WTC11 (cell line): ENCODE results near the gene EXO5. TPM values are rescaled to one million over a fixed set of nuclear protein-coding genes. Genes with fewer than 3 reads are reported as not detected.

Experiments used
- ATAC-seq: fragments of 200-7000 bp; cut with Tn5 transposase; 2 replicates; pipeline ENCODE4 v1.10.0; 2021; ENCODE audit warnings: mild to moderate bottlenecking, moderate library complexity
- CTCF ChIA-PET: fragments of 300-600 bp; sonication (Branson Sonifier 250); formaldehyde crosslinking; loops from one replicate; lab custom pipeline; 2021; ENCODE audit warnings: antibody characterized with exemption; lab: Charles Lee
- POLR2A ChIA-PET: fragments of 350-600 bp; sonication (Branson Sonifier 250); formaldehyde crosslinking; loops from one replicate; lab custom pipeline; 2021; ENCODE audit warnings: antibody characterized with exemption; lab: Charles Lee
- DNase-seq: peaks from one replicate; pipeline ENCODE4 v3.0.0; 2021; ENCODE audit warnings: low spot score
- H3K27ac Mint-ChIP-seq: 2 replicates; pipeline ENCODE4 v1.8.0; 2021; ENCODE audit warnings: mixed read lengths
- H3K27me3 Mint-ChIP-seq: 2 replicates; pipeline ENCODE4 v1.8.0; 2021; ENCODE audit warnings: low read depth, mild to moderate bottlenecking, moderate library complexity, mixed read lengths
- H3K36me3 Mint-ChIP-seq: 2 replicates; pipeline ENCODE4 v1.8.0; 2021; ENCODE audit warnings: mixed read lengths
- H3K4me1 Mint-ChIP-seq: 2 replicates; pipeline ENCODE4 v1.8.0; 2022; ENCODE audit warnings: mixed read lengths
- H3K4me3 Mint-ChIP-seq: 2 replicates; pipeline ENCODE4 v1.8.0; 2021; ENCODE audit warnings: mild to moderate bottlenecking, moderate library complexity, mixed read lengths
- H3K9me3 Mint-ChIP-seq: 2 replicates; pipeline ENCODE4 v1.8.0; 2021; ENCODE audit warnings: mixed read lengths
- E2F1 ChIP-seq: sonication (generic); formaldehyde crosslinking; IDR thresholded peaks from 2 replicates; pipeline ENCODE4 v1.8.0; 2022; ENCODE audit warnings: mild to moderate bottlenecking, missing genetic modification reagents
- FOXJ3 ChIP-seq: sonication (generic); formaldehyde crosslinking; IDR thresholded peaks from 2 replicates; pipeline ENCODE4 v1.9.0; 2021; ENCODE audit warnings: missing genetic modification reagents, mild to moderate bottlenecking, borderline replicate concordance
- GRHL2 ChIP-seq: fragments of 250-450 bp; sonication (Bioruptor Pico); IDR thresholded peaks from 2 replicates; pipeline ENCODE4 v1.8.0; 2022; ENCODE audit warnings: mild to moderate bottlenecking, moderate library complexity; ENCODE audit not compliant: insufficient replicate concordance, severe bottlenecking
- GTF2I ChIP-seq: fragments of 250-450 bp; sonication (Bioruptor Pico); conservative IDR thresholded peaks from 2 replicates; pipeline ENCODE4 v1.4.0; 2021; ENCODE audit warnings: mild to moderate bottlenecking
- MAX ChIP-seq: sonication (generic); formaldehyde crosslinking; IDR thresholded peaks from 2 replicates; pipeline ENCODE4 v1.8.0; 2022; ENCODE audit warnings: mild to moderate bottlenecking, missing genetic modification reagents
- MYBL2 ChIP-seq: sonication (generic); formaldehyde crosslinking; IDR thresholded peaks from 2 replicates; pipeline ENCODE4 v1.8.1; 2023; ENCODE audit warnings: mild to moderate bottlenecking, moderate library complexity, missing genetic modification reagents
- NR1H2 ChIP-seq: sonication (generic); formaldehyde crosslinking; IDR thresholded peaks from 2 replicates; pipeline ENCODE4 v1.9.0; 2021; ENCODE audit warnings: mild to moderate bottlenecking, moderate library complexity, missing genetic modification reagents
- PRRX2 ChIP-seq: fragments of 250-450 bp; sonication (Bioruptor Pico); IDR thresholded peaks from 2 replicates; pipeline ENCODE4 v1.8.0; 2021; ENCODE audit warnings: mild to moderate bottlenecking
- SOX15 ChIP-seq: fragments of 250-450 bp; sonication (Bioruptor Pico); IDR thresholded peaks from 2 replicates; pipeline ENCODE4 v1.9.0; 2021; ENCODE audit warnings: mild to moderate bottlenecking
- TEAD1 ChIP-seq: sonication (generic); formaldehyde crosslinking; IDR thresholded peaks from 2 replicates; pipeline ENCODE4 v1.8.0; 2022; ENCODE audit warnings: mild to moderate bottlenecking, missing genetic modification reagents
- USF1 ChIP-seq: sonication (generic); formaldehyde crosslinking; IDR thresholded peaks from 2 replicates; pipeline ENCODE4 v1.8.0; 2022; ENCODE audit warnings: mild to moderate bottlenecking, missing genetic modification reagents
- ZBTB21 ChIP-seq: sonication (generic); formaldehyde crosslinking; IDR thresholded peaks from 2 replicates; pipeline ENCODE4 v1.8.1; 2023; ENCODE audit warnings: mild to moderate bottlenecking, missing genetic modification reagents, borderline replicate concordance
- ZMAT4 ChIP-seq: fragments of 250-450 bp; sonication (Bioruptor Pico); IDR thresholded peaks from 2 replicates; pipeline ENCODE4 v1.9.0; 2021; ENCODE audit warnings: mild to moderate bottlenecking
- ZNF423 ChIP-seq: fragments of 250-450 bp; sonication (Bioruptor Pico); IDR thresholded peaks from 2 replicates; pipeline ENCODE4 v2.1.2; 2022; ENCODE audit warnings: mild to moderate bottlenecking, moderate library complexity
- ZNF671 ChIP-seq: fragments of 250-450 bp; sonication (Bioruptor Pico); IDR thresholded peaks from 2 replicates; pipeline ENCODE4 v1.8.0; 2021; ENCODE audit warnings: mild to moderate bottlenecking
- total RNA-seq: library from RNA; stranded (reverse); gene quantifications from 3 replicates; pipeline ENCODE4 v1.2.3, GENCODE V29; 2021
- TF ChIP-seq, protein P1 (sequence below): fragments of 200-600 bp; IDR thresholded peaks from 2 replicates; pipeline ENCODE4 v1.8.0; 2022; ENCODE audit warnings: antibody characterized with exemption
- TF ChIP-seq, protein P2 (sequence below): sonication (generic); formaldehyde crosslinking; IDR thresholded peaks from 2 replicates; pipeline ENCODE4 v1.8.0; 2023; ENCODE audit warnings: mild to moderate bottlenecking, missing genetic modification reagents
- TF ChIP-seq, protein P3 (sequence below): fragments of 250-450 bp; sonication (Bioruptor Pico); IDR thresholded peaks from 2 replicates; pipeline ENCODE4 v1.9.0; 2021; ENCODE audit warnings: mild to moderate bottlenecking, borderline replicate concordance
- TF ChIP-seq, protein P4 (sequence below): sonication (generic); formaldehyde crosslinking; IDR thresholded peaks from 2 replicates; pipeline ENCODE4 v1.8.0; 2022; ENCODE audit warnings: mild to moderate bottlenecking, missing genetic modification reagents

Gene EXO5
- total RNA-seq, 1 experiment from 2014 or later, result 5.5 TPM

DNA sequence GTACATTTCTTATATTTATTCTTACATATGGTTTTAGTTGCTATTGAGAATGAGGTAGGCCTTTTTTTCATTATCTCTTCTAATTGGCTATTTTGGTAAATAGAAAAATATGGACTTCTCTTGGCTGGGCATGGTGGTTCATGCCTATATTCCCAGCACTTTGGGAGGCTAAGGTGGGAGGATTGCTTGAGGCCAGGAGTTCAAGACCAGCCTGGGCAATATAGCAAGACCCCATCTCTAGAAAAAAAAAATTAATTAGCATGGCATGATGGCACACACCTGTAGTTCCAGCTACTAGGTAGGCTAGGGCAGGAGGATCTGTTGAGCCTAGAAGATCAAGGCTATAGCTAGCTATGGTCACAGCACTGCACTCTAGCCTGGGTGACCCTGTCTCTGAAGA lies 26.0 kb downstream of the EXO5 start:
- ChIA-PET CTCF (no interaction called here), POLR2A (no interaction called here)
- no peak overlapping the region for H3K27ac Mint-ChIP-seq
- H3K4me3 Mint-ChIP-seq, result no peak overlapping the region
- DNase-seq (no peak), ATAC-seq (no peak)
- H3K27me3 Mint-ChIP-seq, result no peaks in the 10 kb centered on the region
- peaks cover 9% of the 10 kb centered on the region for H3K9me3 Mint-ChIP-seq
- peaks cover 27% of the 10 kb centered on the region for H3K36me3 Mint-ChIP-seq
- H3K4me1 Mint-ChIP-seq, result peaks cover 12% of the 10 kb centered on the region
- TF ChIP-seq, protein P1, sequence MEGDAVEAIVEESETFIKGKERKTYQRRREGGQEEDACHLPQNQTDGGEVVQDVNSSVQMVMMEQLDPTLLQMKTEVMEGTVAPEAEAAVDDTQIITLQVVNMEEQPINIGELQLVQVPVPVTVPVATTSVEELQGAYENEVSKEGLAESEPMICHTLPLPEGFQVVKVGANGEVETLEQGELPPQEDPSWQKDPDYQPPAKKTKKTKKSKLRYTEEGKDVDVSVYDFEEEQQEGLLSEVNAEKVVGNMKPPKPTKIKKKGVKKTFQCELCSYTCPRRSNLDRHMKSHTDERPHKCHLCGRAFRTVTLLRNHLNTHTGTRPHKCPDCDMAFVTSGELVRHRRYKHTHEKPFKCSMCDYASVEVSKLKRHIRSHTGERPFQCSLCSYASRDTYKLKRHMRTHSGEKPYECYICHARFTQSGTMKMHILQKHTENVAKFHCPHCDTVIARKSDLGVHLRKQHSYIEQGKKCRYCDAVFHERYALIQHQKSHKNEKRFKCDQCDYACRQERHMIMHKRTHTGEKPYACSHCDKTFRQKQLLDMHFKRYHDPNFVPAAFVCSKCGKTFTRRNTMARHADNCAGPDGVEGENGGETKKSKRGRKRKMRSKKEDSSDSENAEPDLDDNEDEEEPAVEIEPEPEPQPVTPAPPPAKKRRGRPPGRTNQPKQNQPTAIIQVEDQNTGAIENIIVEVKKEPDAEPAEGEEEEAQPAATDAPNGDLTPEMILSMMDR, result no peak
- TF ChIP-seq MAX, result no peak
- TF ChIP-seq USF1 (CRISPR knock-in tag), result no peak
- TF ChIP-seq GTF2I (CRISPR knock-in tag), result no peak
- TF ChIP-seq ZMAT4, result no peak
- no peak for TF ChIP-seq MYBL2 (CRISPR knock-in tag)
- no peak for TF ChIP-seq SOX15 (CRISPR knock-in tag)
- no peak for TF ChIP-seq ZBTB21 (CRISPR knock-in tag)
- TF ChIP-seq, protein P2, sequence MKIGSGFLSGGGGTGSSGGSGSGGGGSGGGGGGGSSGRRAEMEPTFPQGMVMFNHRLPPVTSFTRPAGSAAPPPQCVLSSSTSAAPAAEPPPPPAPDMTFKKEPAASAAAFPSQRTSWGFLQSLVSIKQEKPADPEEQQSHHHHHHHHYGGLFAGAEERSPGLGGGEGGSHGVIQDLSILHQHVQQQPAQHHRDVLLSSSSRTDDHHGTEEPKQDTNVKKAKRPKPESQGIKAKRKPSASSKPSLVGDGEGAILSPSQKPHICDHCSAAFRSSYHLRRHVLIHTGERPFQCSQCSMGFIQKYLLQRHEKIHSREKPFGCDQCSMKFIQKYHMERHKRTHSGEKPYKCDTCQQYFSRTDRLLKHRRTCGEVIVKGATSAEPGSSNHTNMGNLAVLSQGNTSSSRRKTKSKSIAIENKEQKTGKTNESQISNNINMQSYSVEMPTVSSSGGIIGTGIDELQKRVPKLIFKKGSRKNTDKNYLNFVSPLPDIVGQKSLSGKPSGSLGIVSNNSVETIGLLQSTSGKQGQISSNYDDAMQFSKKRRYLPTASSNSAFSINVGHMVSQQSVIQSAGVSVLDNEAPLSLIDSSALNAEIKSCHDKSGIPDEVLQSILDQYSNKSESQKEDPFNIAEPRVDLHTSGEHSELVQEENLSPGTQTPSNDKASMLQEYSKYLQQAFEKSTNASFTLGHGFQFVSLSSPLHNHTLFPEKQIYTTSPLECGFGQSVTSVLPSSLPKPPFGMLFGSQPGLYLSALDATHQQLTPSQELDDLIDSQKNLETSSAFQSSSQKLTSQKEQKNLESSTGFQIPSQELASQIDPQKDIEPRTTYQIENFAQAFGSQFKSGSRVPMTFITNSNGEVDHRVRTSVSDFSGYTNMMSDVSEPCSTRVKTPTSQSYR (CRISPR knock-in tag), result no peak
- TF ChIP-seq ZNF423 (CRISPR knock-in tag), result no peak
- no peak for TF ChIP-seq PRRX2 (CRISPR knock-in tag)
- TF ChIP-seq, protein P3, sequence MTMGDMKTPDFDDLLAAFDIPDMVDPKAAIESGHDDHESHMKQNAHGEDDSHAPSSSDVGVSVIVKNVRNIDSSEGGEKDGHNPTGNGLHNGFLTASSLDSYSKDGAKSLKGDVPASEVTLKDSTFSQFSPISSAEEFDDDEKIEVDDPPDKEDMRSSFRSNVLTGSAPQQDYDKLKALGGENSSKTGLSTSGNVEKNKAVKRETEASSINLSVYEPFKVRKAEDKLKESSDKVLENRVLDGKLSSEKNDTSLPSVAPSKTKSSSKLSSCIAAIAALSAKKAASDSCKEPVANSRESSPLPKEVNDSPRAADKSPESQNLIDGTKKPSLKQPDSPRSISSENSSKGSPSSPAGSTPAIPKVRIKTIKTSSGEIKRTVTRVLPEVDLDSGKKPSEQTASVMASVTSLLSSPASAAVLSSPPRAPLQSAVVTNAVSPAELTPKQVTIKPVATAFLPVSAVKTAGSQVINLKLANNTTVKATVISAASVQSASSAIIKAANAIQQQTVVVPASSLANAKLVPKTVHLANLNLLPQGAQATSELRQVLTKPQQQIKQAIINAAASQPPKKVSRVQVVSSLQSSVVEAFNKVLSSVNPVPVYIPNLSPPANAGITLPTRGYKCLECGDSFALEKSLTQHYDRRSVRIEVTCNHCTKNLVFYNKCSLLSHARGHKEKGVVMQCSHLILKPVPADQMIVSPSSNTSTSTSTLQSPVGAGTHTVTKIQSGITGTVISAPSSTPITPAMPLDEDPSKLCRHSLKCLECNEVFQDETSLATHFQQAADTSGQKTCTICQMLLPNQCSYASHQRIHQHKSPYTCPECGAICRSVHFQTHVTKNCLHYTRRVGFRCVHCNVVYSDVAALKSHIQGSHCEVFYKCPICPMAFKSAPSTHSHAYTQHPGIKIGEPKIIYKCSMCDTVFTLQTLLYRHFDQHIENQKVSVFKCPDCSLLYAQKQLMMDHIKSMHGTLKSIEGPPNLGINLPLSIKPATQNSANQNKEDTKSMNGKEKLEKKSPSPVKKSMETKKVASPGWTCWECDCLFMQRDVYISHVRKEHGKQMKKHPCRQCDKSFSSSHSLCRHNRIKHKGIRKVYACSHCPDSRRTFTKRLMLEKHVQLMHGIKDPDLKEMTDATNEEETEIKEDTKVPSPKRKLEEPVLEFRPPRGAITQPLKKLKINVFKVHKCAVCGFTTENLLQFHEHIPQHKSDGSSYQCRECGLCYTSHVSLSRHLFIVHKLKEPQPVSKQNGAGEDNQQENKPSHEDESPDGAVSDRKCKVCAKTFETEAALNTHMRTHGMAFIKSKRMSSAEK, result no peak
- no peak for TF ChIP-seq TEAD1 (CRISPR knock-in tag)
- no peak for TF ChIP-seq ZNF671 (CRISPR knock-in tag)
- TF ChIP-seq FOXJ3 (CRISPR knock-in tag), result no peak
- no peak for TF ChIP-seq E2F1 (CRISPR knock-in tag)
- TF ChIP-seq, protein P4, sequence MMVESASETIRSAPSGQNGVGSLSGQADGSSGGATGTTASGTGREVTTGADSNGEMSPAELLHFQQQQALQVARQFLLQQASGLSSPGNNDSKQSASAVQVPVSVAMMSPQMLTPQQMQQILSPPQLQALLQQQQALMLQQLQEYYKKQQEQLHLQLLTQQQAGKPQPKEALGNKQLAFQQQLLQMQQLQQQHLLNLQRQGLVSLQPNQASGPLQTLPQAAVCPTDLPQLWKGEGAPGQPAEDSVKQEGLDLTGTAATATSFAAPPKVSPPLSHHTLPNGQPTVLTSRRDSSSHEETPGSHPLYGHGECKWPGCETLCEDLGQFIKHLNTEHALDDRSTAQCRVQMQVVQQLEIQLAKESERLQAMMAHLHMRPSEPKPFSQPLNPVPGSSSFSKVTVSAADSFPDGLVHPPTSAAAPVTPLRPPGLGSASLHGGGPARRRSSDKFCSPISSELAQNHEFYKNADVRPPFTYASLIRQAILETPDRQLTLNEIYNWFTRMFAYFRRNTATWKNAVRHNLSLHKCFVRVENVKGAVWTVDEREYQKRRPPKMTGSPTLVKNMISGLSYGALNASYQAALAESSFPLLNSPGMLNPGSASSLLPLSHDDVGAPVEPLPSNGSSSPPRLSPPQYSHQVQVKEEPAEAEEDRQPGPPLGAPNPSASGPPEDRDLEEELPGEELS (CRISPR knock-in tag), result no peak
- TF ChIP-seq NR1H2 (CRISPR knock-in tag), result no peak
- no peak for TF ChIP-seq GRHL2 (CRISPR knock-in tag)
